ENCODE measurements around the gene MACF1. TPM values are rescaled to one million over a fixed set of nuclear protein-coding genes. Genes with fewer than 3 reads are reported as not detected.

The MACF1 gene
- total RNA-seq, 1 experiment from 2014 or later = 113 TPM

GRCh38 chr1:39413902-39414528, 209.5 kb downstream of the MACF1 start:
- no peak for DNase-seq (ENCODE audit: low read depth)

- DNase-seq (ENCODE audit: low read depth) = no peak
Measured at GRCh38 chr1:39415553-39415952, 211.1 kb downstream of the MACF1 start.

GRCh38 chr1:39416609-39417008, 212.1 kb downstream of the MACF1 start:
- DNase-seq (ENCODE audit: low read depth) = no peak

- no peak for DNase-seq (ENCODE audit: low read depth)
Measured at GRCh38 chr1:39418236-39418635, 213.7 kb downstream of the MACF1 start.

- DNase-seq (ENCODE audit: low read depth) = no peak
Measured at GRCh38 chr1:39420493-39420892, 216.0 kb downstream of the MACF1 start.

- DNase-seq (ENCODE audit: low read depth) = no peak
Measured at GRCh38 chr1:39422614-39423013, 218.1 kb downstream of the MACF1 start.

GRCh38 chr1:39425151-39425550, 220.7 kb downstream of the MACF1 start:
- DNase-seq (ENCODE audit: low read depth) = no peak

GRCh38 chr1:39425634-39426033, 221.1 kb downstream of the MACF1 start:
- DNase-seq (ENCODE audit: low read depth) = no peak

- no peak for DNase-seq (ENCODE audit: low read depth)
Measured at GRCh38 chr1:39426346-39426745, 221.9 kb downstream of the MACF1 start.

GRCh38 chr1:39427374-39427773, 222.9 kb downstream of the MACF1 start:
- DNase-seq (ENCODE audit: low read depth) = no peak

GRCh38 chr1:39427912-39428311, 223.4 kb downstream of the MACF1 start:
- DNase-seq (ENCODE audit: low read depth) = no peak

GRCh38 chr1:39431927-39432326, 227.4 kb downstream of the MACF1 start:
- no peak for DNase-seq (ENCODE audit: low read depth)

GRCh38 chr1:39434797-39435395, 230.4 kb downstream of the MACF1 start:
- DNase-seq (ENCODE audit: low read depth) = no peak

GRCh38 chr1:39435597-39435996, 231.1 kb downstream of the MACF1 start:
- DNase-seq (ENCODE audit: low read depth) = no peak

- DNase-seq (ENCODE audit: low read depth) = no peak
Measured at GRCh38 chr1:39436842-39437241, 232.3 kb downstream of the MACF1 start.

- DNase-seq (ENCODE audit: low read depth) = no peak
Measured at GRCh38 chr1:39438042-39438441, 233.5 kb downstream of the MACF1 start.

GRCh38 chr1:39440856-39441255, 236.4 kb downstream of the MACF1 start:
- DNase-seq (ENCODE audit: low read depth) = no peak

GRCh38 chr1:39441797-39442196, 237.3 kb downstream of the MACF1 start:
- no peak for DNase-seq (ENCODE audit: low read depth)

GRCh38 chr1:39445573-39445972, 241.1 kb downstream of the MACF1 start:
- DNase-seq (ENCODE audit: low read depth) = no peak

- no peak for DNase-seq (ENCODE audit: low read depth)
Measured at GRCh38 chr1:39446986-39447567, 242.6 kb downstream of the MACF1 start.

- DNase-seq (ENCODE audit: low read depth) = peak; percentile 23
Measured at GRCh38 chr1:39450041-39450440, 245.5 kb downstream of the MACF1 start.

- peak; percentile 76 for DNase-seq (ENCODE audit: low read depth)
Measured at GRCh38 chr1:39450956-39451606, 246.6 kb downstream of the MACF1 start.

GRCh38 chr1:39452081-39452480, 247.6 kb downstream of the MACF1 start:
- no peak for DNase-seq (ENCODE audit: low read depth)
